Parietal lobe (tissue), 1 donor: Measurements from ENCODE around the gene SPDYE4. TPM values are rescaled to one million over a fixed set of nuclear protein-coding genes. Genes with fewer than 3 reads are reported as not detected.

ENCODE experiments used
- total RNA-seq: library from RNA; depleted of rRNA; stranded (reverse); fragments of >200 nt; gene quantifications from one replicate; pipeline ENCODE4 v1.2.3, GENCODE V29; 2014

Gene SPDYE4, protein sequence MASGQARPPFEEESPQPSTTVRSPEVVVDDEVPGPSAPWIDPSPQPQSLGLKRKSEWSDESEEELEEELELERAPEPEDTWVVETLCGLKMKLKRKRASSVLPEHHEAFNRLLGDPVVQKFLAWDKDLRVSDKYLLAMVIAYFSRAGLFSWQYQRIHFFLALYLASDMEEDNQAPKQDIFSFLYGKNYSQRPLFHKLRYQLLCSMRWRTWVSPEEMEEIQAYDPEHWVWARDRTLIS
- not detected for total RNA-seq

DNA sequence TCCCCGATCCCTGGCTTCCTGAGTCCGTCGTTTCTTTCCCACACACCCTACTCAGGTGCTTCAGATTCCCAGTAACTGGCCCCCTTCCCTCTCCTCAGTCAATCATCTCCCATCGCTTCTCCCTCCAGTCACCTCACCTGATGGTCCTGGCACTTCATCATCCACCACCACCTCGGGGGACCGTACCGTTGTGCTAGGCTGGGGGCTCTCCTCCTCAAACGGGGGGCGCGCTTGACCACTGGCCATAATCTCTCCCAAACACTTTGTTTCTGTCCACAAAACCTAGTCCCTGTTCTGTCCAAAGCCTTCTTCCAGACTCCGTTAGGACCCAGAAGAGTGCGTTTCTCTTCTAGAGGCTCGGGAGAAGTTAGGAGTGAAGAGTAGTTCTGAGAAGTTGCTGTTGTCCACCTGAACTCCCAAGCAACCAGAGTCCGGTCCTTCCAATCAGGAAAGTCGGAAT lies at the start of gene SPDYE4:
Gene SPDYE4, minus strand, starts transcription at position 410 of the 460 bp plus-strand sequence. Its CDS starts 164 bp downstream, at position 246.

DNA sequence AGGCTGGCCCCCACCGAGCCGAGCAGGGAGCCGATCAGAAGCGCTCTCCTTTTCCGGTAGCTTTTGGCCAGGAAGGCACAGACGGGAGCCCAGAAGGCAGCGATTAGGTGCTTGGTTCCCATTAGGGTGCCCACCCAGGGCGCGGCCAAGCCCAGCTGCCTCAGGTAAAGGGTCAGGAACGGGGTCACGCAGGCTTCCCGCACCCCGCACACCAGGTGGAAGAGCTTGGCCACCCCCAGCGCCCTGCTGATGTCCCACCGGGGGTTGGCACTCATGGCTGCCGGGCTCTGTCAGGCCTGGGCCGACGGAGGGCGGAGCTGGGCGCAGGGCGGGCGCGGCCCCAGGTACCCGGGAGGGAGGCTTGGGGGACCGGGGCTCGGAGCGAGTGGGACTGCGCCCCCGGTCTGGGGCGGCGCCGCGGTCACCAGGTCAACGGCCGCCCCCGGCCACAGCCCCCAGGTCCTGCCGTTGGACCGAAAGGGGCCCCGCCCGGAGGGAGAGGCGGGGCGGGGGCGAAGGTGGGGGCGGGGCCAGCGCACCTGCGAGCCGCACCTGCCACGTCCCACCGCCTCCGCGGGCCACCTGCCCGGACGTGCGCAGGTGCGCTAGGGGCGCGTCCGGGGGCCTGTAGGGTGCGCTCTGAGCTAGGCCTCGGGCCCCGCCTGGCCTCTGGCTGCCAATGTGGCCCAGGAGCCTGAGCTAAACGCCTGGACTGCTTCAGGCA lies 40.7 kb upstream of the SPDYE4 start, which contains the start of gene MFSD6L:
Gene MFSD6L, minus strand, starts transcription at position 520 of the 724 bp plus-strand sequence. Its CDS starts 245 bp downstream, at position 275.

Other genes starting within 250 kb of the SPDYE4 start
- gene MYH10, start 127.8 kb downstream of the SPDYE4 start, total RNA-seq = 210 TPM
- gene CCDC42, start 13.7 kb downstream of the SPDYE4 start, total RNA-seq = not detected
- gene MFSD6L, start 40.8 kb upstream of the SPDYE4 start, total RNA-seq = 0.31 TPM
- gene PIK3R6, start 109.1 kb upstream of the SPDYE4 start, total RNA-seq = 0.94 TPM
- gene PIK3R5, start 207.2 kb upstream of the SPDYE4 start, total RNA-seq = 0.31 TPM